GM12878 (cell line): ENCODE measurements around the gene NOP56. TPM values are rescaled to one million over a fixed set of nuclear protein-coding genes. Genes with fewer than 3 reads are reported as not detected.

Experiments used
- ATAC-seq: fragments of 200-7000 bp; cut with Tn5 transposase; 3 replicates; pipeline ENCODE4 v1.9.1; 2020; ENCODE audit warnings: mild to moderate bottlenecking, moderate library complexity
- BruUV-seq: library from RNA; stranded (reverse); fragments of 400-500 nt; replicated peaks from 2 replicates; lab custom pipeline; 2021; lab: Mats Ljungman, UMichigan
- CTCF ChIA-PET: fragments of 300-600 bp; sonication (Branson Sonifier 250); formaldehyde crosslinking; extraction: SDS; loops from one replicate; lab custom pipeline; 2021; ENCODE audit warnings: inconsistent platforms; lab: Yijun Ruan, JAX
- POLR2A ChIA-PET: fragments of 350-600 bp; formaldehyde crosslinking; extraction: SDS; loops from one replicate; lab custom pipeline; 2021; ENCODE audit warnings: inconsistent platforms; lab: Charles Lee
- RAD21 ChIA-PET: fragments of 300-600 bp; sonication (Branson Sonifier 250); formaldehyde crosslinking; loops from one replicate; lab custom pipeline; 2023; ENCODE audit warnings: antibody characterized with exemption; ENCODE audit not compliant: unreplicated experiment; lab: Charles Lee
- SMC1A ChIA-PET: fragments of 300-600 bp; sonication (Branson Sonifier 250); formaldehyde crosslinking; loops from one replicate; lab custom pipeline; 2023; ENCODE audit not compliant: unreplicated experiment, uncharacterized antibody; lab: Charles Lee
- DNase-seq: peaks from one replicate; pipeline ENCODE4 v3.0.0-alpha.2; 2011; ENCODE audit warnings: low read depth, low spot score
- FAIRE-seq: peaks from 3 replicates; lab custom pipeline; 2011; peaks lifted over from hg19 to GRCh38; lab: Jason Lieb, UNC
- H2AFZ ChIP-seq: 2 replicates; pipeline ENCODE4 v1.6.0; 2011; ENCODE audit warnings: low read depth, low read length, control low read depth; ENCODE audit not compliant: control insufficient read depth
- H3K27ac ChIP-seq: 2 replicates; pipeline ENCODE4 v1.5.1; 2011; ENCODE audit warnings: control low read depth; ENCODE audit not compliant: control insufficient read depth, insufficient read depth
- H3K27me3 ChIP-seq, 2 experiments: replicated peaks in 1 of 2; 2 replicates each; pipeline versions ENCODE4 v1.6.0 to v1.6.1; 2011; ENCODE audit warnings: low read length in 1 of 2; ENCODE audit not compliant: control insufficient read depth in 2 of 2, insufficient read depth in 2 of 2
- H3K36me3 ChIP-seq, 2 experiments: 2 replicates each; pipeline ENCODE4 v1.5.1; 2011; ENCODE audit warnings: low read length in 1 of 2; ENCODE audit not compliant: control insufficient read depth in 2 of 2, insufficient read depth in 2 of 2
- H3K4me1 ChIP-seq: 2 replicates; pipeline ENCODE4 v1.6.1; 2011; ENCODE audit warnings: mild to moderate bottlenecking, low read length, moderate library complexity, mixed read lengths; ENCODE audit not compliant: control insufficient read depth, insufficient read depth
- H3K4me2 ChIP-seq: 2 replicates; pipeline ENCODE4 v1.6.0; 2011; ENCODE audit warnings: control low read depth; ENCODE audit not compliant: control insufficient read depth, insufficient read depth
- H3K4me3 ChIP-seq: fragments of 200-600 bp; sonication (generic); 2 replicates; pipeline ENCODE4 v1.5.1; 2016
- H3K79me2 ChIP-seq: 2 replicates; pipeline ENCODE4 v1.6.0; 2011; ENCODE audit warnings: low read length; ENCODE audit not compliant: control insufficient read depth, insufficient read depth
- H3K9ac ChIP-seq: 2 replicates; pipeline ENCODE4 v1.8.0; 2011; ENCODE audit warnings: low read length, control low read depth, mixed read lengths; ENCODE audit not compliant: control insufficient read depth, insufficient read depth
- H3K9me3 ChIP-seq: replicated peaks from 3 replicates; pipeline ENCODE4 v1.5.1; 2011; ENCODE audit warnings: mild to moderate bottlenecking, low read length; ENCODE audit not compliant: control insufficient read depth, insufficient read depth
- H4K20me1 ChIP-seq: 2 replicates; pipeline ENCODE4 v1.6.0; 2011; ENCODE audit not compliant: control insufficient read depth, insufficient read depth
- CBFB ChIP-seq: IDR thresholded peaks from 2 replicates; pipeline ENCODE4 v1.6.1; 2016; ENCODE audit warnings: antibody characterized with exemption, low read depth
- EED ChIP-seq: sonication (generic); IDR thresholded peaks from 2 replicates; pipeline ENCODE4 v1.6.1; 2016; ENCODE audit warnings: antibody characterized with exemption, low read depth
- IRF4 ChIP-seq: IDR thresholded peaks from 2 replicates; pipeline ENCODE4 v1.6.1; 2011; ENCODE audit warnings: low read depth, low read length
- MEF2B ChIP-seq: fragments of 450-650 bp; IDR thresholded peaks from 2 replicates; pipeline ENCODE4 v1.6.1; 2018; ENCODE audit warnings: mild to moderate bottlenecking, moderate library complexity; ENCODE audit not compliant: partially characterized antibody, poor library complexity, severe bottlenecking
- MYC ChIP-seq: IDR thresholded peaks from 2 replicates; pipeline ENCODE4 v1.6.1; 2011; ENCODE audit warnings: mild to moderate bottlenecking, low read length, moderate library complexity, inconsistent platforms; ENCODE audit not compliant: insufficient read depth, insufficient replicate concordance, insufficient read length, severe bottlenecking
- NFYB ChIP-seq: IDR thresholded peaks from 2 replicates; pipeline ENCODE4 v1.6.1; 2011; ENCODE audit warnings: low read depth, mild to moderate bottlenecking, low read length, improper control_type of control experiment, moderate library complexity; ENCODE audit not compliant: insufficient read depth
- SMAD5 ChIP-seq: IDR thresholded peaks from 2 replicates; pipeline ENCODE4 v1.6.1; 2016; ENCODE audit warnings: antibody characterized with exemption, low read depth
- WGBS: methylation state at CpG from one replicate; pipeline ENCODE4 v1.1.6; 2016; ENCODE audit warnings: low lambda C conversion rate; ENCODE audit not compliant: insufficient replicate concordance, insufficient coverage; ENCODE audit errors: missing lambda C conversion rate; 5-methylcytosine and 5-hydroxymethylcytosine counted together
- in situ Hi-C: fragments of 300-500 bp; cut with MboI; formaldehyde crosslinking; loops from 9 replicates; pipeline ENCODE4 v1.14.3; 2018; ENCODE audit warnings: mixed read lengths
- intact Hi-C: fragments of 100-400 bp; cut with micrococcal nuclease; formaldehyde crosslinking; loops from one replicate; pipeline ENCODE4 v1.14.2; 2022; ENCODE audit not compliant: unreplicated experiment
- polyA plus RNA-seq, 11 experiments: library from polyadenylated mRNA; depleted of rRNA in 4 of 11; unstranded in 6 of 11; stranded (reverse) in 5 of 11; fragments of >200 nt; fragmentation: Nextera tagmentation in 4 of 11; fragmentation: Illumina TruSeq in 1 of 11; extraction: Ambion mirVana in 4 of 11; extraction: Trizol in 1 of 11; gene quantifications; 1 replicate in 1 of 11; 2 replicates in 10 of 11; pipeline versions ENCODE4 v1.2.1 to v1.2.3, GENCODE V29; 2011 to 2016; ENCODE audit warnings: inconsistent platforms in 2 of 11, missing spikeins in 2 of 11, low read depth in 1 of 11
- total RNA-seq, 4 experiments: library from RNA; depleted of rRNA in 3 of 4; stranded (reverse); fragments of >200 nt in 3 of 4; fragmentation: Illumina TruSeq in 1 of 4; extraction: Trizol in 1 of 4; gene quantifications; 2 replicates each; pipeline versions ENCODE4 v1.2.1 to v1.2.3, GENCODE V29; 2013 to 2021
- TF ChIP-seq, protein P1 (sequence below): fragments of 450-650 bp; IDR thresholded peaks from 2 replicates; pipeline ENCODE4 v1.6.1; 2017; ENCODE audit warnings: antibody characterized with exemption, mild to moderate bottlenecking, moderate library complexity
- TF ChIP-seq, protein P2 (sequence below): IDR thresholded peaks from 2 replicates; pipeline ENCODE4 v1.6.1; 2012; ENCODE audit warnings: improper control_type of control experiment, low read depth, low read length; ENCODE audit not compliant: insufficient replicate concordance
- TF ChIP-seq, protein P3 (sequence below): IDR thresholded peaks from 2 replicates; pipeline ENCODE4 v1.6.1; 2011; ENCODE audit warnings: low read depth, mild to moderate bottlenecking, low read length, moderate library complexity, borderline replicate concordance; ENCODE audit errors: extremely low read depth
- TF ChIP-seq, protein P4 (sequence below): IDR thresholded peaks from 2 replicates; pipeline ENCODE4 v1.6.1; 2012; ENCODE audit warnings: low read depth, low read length, improper control_type of control experiment

The NOP56 gene
- total and polyA plus RNA-seq, 10 of the 15 experiments (the other 5 are each of a cell fraction or from before 2014, with no cell fraction given): 254 to 550 (median 464) TPM

DNA sequence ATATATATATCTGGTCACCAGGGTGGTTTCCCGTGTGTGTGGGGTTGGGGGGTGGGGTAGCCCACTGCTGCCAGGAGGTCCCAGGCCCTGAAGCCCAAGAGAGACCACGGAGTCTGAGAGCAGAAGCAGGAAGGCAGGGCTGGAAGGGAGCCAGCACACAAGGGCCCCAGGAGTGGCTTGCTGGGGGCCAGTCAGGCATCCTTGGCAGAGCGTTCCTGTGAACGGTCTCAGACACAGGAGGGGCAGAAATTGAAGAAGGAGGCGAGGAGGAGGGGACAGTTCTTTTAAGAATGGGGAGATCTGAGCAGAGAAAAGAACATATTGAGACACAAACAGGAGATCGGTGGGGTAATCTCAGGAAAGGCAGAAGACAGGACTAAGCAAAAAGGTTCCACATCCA is 38.3 kb downstream of the NOP56 start:
- in situ Hi-C loops (no loop called here), intact Hi-C loops (no loop called here)
- Histone ChIP-seq H4K20me1 (no peaks in the 10 kb centered on the region), H3K4me1 (no peaks in the 10 kb centered on the region), H3K27ac (no peak overlapping the region), H3K27me3 (peaks cover 10 to 26% of the 10 kb centered on the region in 2 experiments), H3K79me2 (no peaks in the 10 kb centered on the region), H3K36me3 (no peaks in the 10 kb centered on the region), H3K4me2 (no peak overlapping the region), H3K9ac (no peak overlapping the region), H3K9me3 (no peaks in the 10 kb centered on the region), H2AFZ (no peak overlapping the region), H3K4me3 (no peak overlapping the region)
- SMC1A ChIA-PET: no interaction called here
- POLR2A ChIA-PET: no interaction called here
- CTCF ChIA-PET: no interaction called here
- TF ChIP-seq, protein P1, sequence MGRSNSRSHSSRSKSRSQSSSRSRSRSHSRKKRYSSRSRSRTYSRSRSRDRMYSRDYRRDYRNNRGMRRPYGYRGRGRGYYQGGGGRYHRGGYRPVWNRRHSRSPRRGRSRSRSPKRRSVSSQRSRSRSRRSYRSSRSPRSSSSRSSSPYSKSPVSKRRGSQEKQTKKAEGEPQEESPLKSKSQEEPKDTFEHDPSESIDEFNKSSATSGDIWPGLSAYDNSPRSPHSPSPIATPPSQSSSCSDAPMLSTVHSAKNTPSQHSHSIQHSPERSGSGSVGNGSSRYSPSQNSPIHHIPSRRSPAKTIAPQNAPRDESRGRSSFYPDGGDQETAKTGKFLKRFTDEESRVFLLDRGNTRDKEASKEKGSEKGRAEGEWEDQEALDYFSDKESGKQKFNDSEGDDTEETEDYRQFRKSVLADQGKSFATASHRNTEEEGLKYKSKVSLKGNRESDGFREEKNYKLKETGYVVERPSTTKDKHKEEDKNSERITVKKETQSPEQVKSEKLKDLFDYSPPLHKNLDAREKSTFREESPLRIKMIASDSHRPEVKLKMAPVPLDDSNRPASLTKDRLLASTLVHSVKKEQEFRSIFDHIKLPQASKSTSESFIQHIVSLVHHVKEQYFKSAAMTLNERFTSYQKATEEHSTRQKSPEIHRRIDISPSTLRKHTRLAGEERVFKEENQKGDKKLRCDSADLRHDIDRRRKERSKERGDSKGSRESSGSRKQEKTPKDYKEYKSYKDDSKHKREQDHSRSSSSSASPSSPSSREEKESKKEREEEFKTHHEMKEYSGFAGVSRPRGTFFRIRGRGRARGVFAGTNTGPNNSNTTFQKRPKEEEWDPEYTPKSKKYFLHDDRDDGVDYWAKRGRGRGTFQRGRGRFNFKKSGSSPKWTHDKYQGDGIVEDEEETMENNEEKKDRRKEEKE: no peak
- TF ChIP-seq MYC (no peak), NFYB (no peak), CBFB (no peak), SMAD5 (no peak), IRF4 (no peak), EED (no peak), MEF2B (no peak)
- TF ChIP-seq, protein P2, sequence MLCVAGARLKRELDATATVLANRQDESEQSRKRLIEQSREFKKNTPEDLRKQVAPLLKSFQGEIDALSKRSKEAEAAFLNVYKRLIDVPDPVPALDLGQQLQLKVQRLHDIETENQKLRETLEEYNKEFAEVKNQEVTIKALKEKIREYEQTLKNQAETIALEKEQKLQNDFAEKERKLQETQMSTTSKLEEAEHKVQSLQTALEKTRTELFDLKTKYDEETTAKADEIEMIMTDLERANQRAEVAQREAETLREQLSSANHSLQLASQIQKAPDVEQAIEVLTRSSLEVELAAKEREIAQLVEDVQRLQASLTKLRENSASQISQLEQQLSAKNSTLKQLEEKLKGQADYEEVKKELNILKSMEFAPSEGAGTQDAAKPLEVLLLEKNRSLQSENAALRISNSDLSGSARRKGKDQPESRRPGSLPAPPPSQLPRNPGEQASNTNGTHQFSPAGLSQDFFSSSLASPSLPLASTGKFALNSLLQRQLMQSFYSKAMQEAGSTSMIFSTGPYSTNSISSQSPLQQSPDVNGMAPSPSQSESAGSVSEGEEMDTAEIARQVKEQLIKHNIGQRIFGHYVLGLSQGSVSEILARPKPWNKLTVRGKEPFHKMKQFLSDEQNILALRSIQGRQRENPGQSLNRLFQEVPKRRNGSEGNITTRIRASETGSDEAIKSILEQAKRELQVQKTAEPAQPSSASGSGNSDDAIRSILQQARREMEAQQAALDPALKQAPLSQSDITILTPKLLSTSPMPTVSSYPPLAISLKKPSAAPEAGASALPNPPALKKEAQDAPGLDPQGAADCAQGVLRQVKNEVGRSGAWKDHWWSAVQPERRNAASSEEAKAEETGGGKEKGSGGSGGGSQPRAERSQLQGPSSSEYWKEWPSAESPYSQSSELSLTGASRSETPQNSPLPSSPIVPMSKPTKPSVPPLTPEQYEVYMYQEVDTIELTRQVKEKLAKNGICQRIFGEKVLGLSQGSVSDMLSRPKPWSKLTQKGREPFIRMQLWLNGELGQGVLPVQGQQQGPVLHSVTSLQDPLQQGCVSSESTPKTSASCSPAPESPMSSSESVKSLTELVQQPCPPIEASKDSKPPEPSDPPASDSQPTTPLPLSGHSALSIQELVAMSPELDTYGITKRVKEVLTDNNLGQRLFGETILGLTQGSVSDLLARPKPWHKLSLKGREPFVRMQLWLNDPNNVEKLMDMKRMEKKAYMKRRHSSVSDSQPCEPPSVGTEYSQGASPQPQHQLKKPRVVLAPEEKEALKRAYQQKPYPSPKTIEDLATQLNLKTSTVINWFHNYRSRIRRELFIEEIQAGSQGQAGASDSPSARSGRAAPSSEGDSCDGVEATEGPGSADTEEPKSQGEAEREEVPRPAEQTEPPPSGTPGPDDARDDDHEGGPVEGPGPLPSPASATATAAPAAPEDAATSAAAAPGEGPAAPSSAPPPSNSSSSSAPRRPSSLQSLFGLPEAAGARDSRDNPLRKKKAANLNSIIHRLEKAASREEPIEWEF: no peak
- TF ChIP-seq, protein P3, sequence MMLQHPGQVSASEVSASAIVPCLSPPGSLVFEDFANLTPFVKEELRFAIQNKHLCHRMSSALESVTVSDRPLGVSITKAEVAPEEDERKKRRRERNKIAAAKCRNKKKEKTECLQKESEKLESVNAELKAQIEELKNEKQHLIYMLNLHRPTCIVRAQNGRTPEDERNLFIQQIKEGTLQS: no peak
- TF ChIP-seq, protein P4, sequence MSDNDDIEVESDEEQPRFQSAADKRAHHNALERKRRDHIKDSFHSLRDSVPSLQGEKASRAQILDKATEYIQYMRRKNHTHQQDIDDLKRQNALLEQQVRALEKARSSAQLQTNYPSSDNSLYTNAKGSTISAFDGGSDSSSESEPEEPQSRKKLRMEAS: no peak
- FAIRE-seq (no peak), DNase-seq (no peak), ATAC-seq (no peak)
- no TSS peak for BruUV-seq
- WGBS: 20% methylated on average over 6 of the region's 6 CpGs
- RAD21 ChIA-PET: no interaction called here
